K562 (cell line): Measurements from ENCODE around the gene UBR1. TPM values are rescaled to one million over a fixed set of nuclear protein-coding genes. Genes with fewer than 3 reads are reported as not detected.

Experiments used
- CREB1 ChIP-seq, 2 experiments: sonication (generic) in 1 of 2; formaldehyde crosslinking in 1 of 2; IDR thresholded peaks; 2 replicates each; pipeline versions ENCODE4 v1.6.1 to v1.8.0; 2012 to 2022; ENCODE audit warnings: inconsistent platforms in 1 of 2, mild to moderate bottlenecking in 1 of 2, missing genetic modification reagents in 1 of 2, moderate library complexity in 1 of 2
- ELF1 ChIP-seq: fragments of 200-800 bp; sonication (Bioruptor generic); IDR thresholded peaks from 2 replicates; pipeline ENCODE4 v1.6.1; 2016; ENCODE audit warnings: missing genetic modification characterization, missing compliant biosample characterization
- ESRRA ChIP-seq: fragments of 450-650 bp; IDR thresholded peaks from 2 replicates; pipeline ENCODE4 v1.6.1; 2014; ENCODE audit warnings: low read depth, mild to moderate bottlenecking, moderate library complexity, borderline replicate concordance
- HMG20A ChIP-seq: fragments of 450-650 bp; formaldehyde crosslinking; conservative IDR thresholded peaks from 2 replicates; pipeline ENCODE4 v1.4.0; 2020; ENCODE audit warnings: mild to moderate bottlenecking, mixed read lengths
- MECOM ChIP-seq: fragments of 250-450 bp; sonication (Bioruptor Pico); IDR thresholded peaks from 2 replicates; pipeline ENCODE4 v1.8.0; 2022; ENCODE audit warnings: inconsistent platforms
- POLR2AphosphoS2 ChIP-seq: IDR thresholded peaks from 2 replicates; pipeline ENCODE4 v1.6.1; 2012; ENCODE audit warnings: low read length, improper control_type of control experiment
- SIX5 ChIP-seq, 2 experiments: IDR thresholded peaks; 2 replicates each; pipeline ENCODE4 v1.6.1; 2011; ENCODE audit warnings: low read length in 2 of 2, borderline replicate concordance in 1 of 2, low read depth in 1 of 2, mild to moderate bottlenecking in 1 of 2, moderate library complexity in 1 of 2; ENCODE audit not compliant: insufficient read depth in 1 of 2
- SP2 ChIP-seq: IDR thresholded peaks from 2 replicates; pipeline ENCODE4 v1.6.1; 2011; ENCODE audit warnings: mild to moderate bottlenecking, low read depth, low read length, moderate library complexity; ENCODE audit not compliant: poor library complexity, severe bottlenecking; ENCODE audit errors: extremely low read depth
- STAT6 ChIP-seq: sonication (generic); formaldehyde crosslinking; IDR thresholded peaks from 2 replicates; pipeline ENCODE4 v1.8.1; 2023; ENCODE audit warnings: mild to moderate bottlenecking, missing genetic modification reagents
- TAF7 ChIP-seq: fragments of 450-650 bp; IDR thresholded peaks from 2 replicates; pipeline ENCODE4 v1.6.1; 2016; ENCODE audit warnings: missing genetic modification characterization, missing compliant biosample characterization
- USF1 ChIP-seq: sonication (generic); formaldehyde crosslinking; IDR thresholded peaks from 2 replicates; pipeline ENCODE4 v1.9.0; 2022; ENCODE audit warnings: mild to moderate bottlenecking, missing genetic modification reagents
- VEZF1 ChIP-seq: fragments of 200-800 bp; sonication (Bioruptor generic); IDR thresholded peaks from 2 replicates; pipeline ENCODE4 v1.6.1; 2017; ENCODE audit warnings: missing genetic modification characterization, missing compliant biosample characterization
- ZBTB11 ChIP-seq, 3 experiments: fragments of 200-800 bp in 1 of 3; fragments of 250-450 bp in 1 of 3; fragments of 450-650 bp in 1 of 3; sonication (Bioruptor Pico) in 1 of 3; sonication (Bioruptor generic) in 1 of 3; formaldehyde crosslinking in 1 of 3; IDR thresholded peaks; 2 replicates each; pipeline versions ENCODE4 v1.6.1 to v1.8.0; 2016 to 2022; ENCODE audit warnings: mild to moderate bottlenecking in 2 of 3, missing genetic modification characterization in 2 of 3, missing compliant biosample characterization in 1 of 3, moderate library complexity in 1 of 3
- ZBTB12 ChIP-seq: fragments of 250-450 bp; sonication (Bioruptor Pico); IDR thresholded peaks from 2 replicates; pipeline ENCODE4 v1.4.0; 2020
- ZNF511 ChIP-seq: sonication (generic); formaldehyde crosslinking; IDR thresholded peaks from 2 replicates; pipeline ENCODE4 v1.8.0; 2022; ENCODE audit warnings: mild to moderate bottlenecking, missing genetic modification reagents
- polyA plus RNA-seq, 8 experiments: library from polyadenylated mRNA; depleted of rRNA in 4 of 8; stranded (reverse) in 5 of 8; unstranded in 3 of 8; fragments of >200 nt; fragmentation: Nextera tagmentation in 2 of 8; fragmentation: Illumina TruSeq in 1 of 8; extraction: Ambion mirVana in 2 of 8; extraction: Trizol in 1 of 8; gene quantifications; 2 replicates each; pipeline versions ENCODE4 v1.2.1 to v1.2.3, GENCODE V29; 2011 to 2014; ENCODE audit warnings: inconsistent platforms in 1 of 8, missing spikeins in 1 of 8
- total RNA-seq, 7 experiments: library from RNA; depleted of rRNA in 6 of 7; stranded (reverse); fragments of >200 nt in 6 of 7; fragmentation: Illumina TruSeq in 2 of 7; extraction: Trizol in 2 of 7; gene quantifications; 2 replicates each; pipeline versions ENCODE4 v1.2.1 to v1.2.3, GENCODE V29; 2011 to 2021; ENCODE audit warnings: low replicate concordance in 1 of 7

UBR1 gene
- total and polyA plus RNA-seq, 9 of the 15 experiments (the other 6 are each of a cell fraction or from before 2014, with no cell fraction given): 5.8 to 30.7 (median 15.3) TPM

- TF ChIP-seq SIX5 (IDR thresholded peaks at IDR 0.05; ENCODE audit: borderline replicate concordance in 1 of 2, insufficient read depth in 1 of 2, low read depth in 1 of 2, low read length in 2 of 2) (peak; percentile 56 to 62; a peak in 2 of 4 replicates), HMG20A (CRISPR knock-in tag) (no peak), ZBTB11 (CRISPR knock-in tag; IDR thresholded peaks at IDR 0.05) (no peak), ELF1 (tag) (no peak), ZBTB12 (CRISPR knock-in tag) (peak; percentile 56), TAF7 (no peak), VEZF1 (CRISPR knock-in tag) (peak; percentile 99), ESRRA (peak; percentile 65), POLR2AphosphoS2 (no peak), MECOM (CRISPR knock-in tag) (no peak), SP2 (peak; percentile 94), STAT6 (no peak), ZNF511 (CRISPR knock-in tag) (no peak), CREB1 (IDR thresholded peaks at IDR 0.05) (peak; percentile 72), CREB1 (CRISPR knock-in tag; IDR thresholded peaks at IDR 0.05) (no peak), USF1 (CRISPR knock-in tag) (no peak)
Measured at GRCh38 chr15:42920519-42921341, 185.1 kb downstream of the UBR1 start, which contains the start of gene TTBK2 (continued).
